Cardiac muscle cell (in vitro differentiated cells and primary cell): ENCODE measurements around the gene PEX11B. TPM values are rescaled to one million over a fixed set of nuclear protein-coding genes. Genes with fewer than 3 reads are reported as not detected.
A peak's percentile ranks its signal among the peaks of the same experiment; 100 is the strongest.

Source experiments
- DNase-seq, 2 donors: peaks; one replicate each; pipeline versions ENCODE4 v3.0.0 to v3.0.0-alpha.2; 2010 to 2017; ENCODE audit warnings: low read depth in 1 of 2, low spot score in 1 of 2
- H3K27ac ChIP-seq: fragments of 200-600 bp; sonication (generic); 2 replicates; pipeline ENCODE4 v1.5.1; 2016
- H3K27me3 ChIP-seq: fragments of 200-600 bp; sonication (generic); 2 replicates; pipeline ENCODE4 v1.6.0; 2016; ENCODE audit warnings: control low read depth
- H3K36me3 ChIP-seq: fragments of 200-600 bp; sonication (generic); 2 replicates; pipeline ENCODE4 v1.5.1; 2016; ENCODE audit warnings: control low read depth
- H3K4me1 ChIP-seq: fragments of 200-600 bp; sonication (generic); 2 replicates; pipeline ENCODE4 v1.8.1; 2017; ENCODE audit warnings: low read depth, mild to moderate bottlenecking, mixed run types
- H3K4me3 ChIP-seq: fragments of 200-600 bp; sonication (generic); 2 replicates; pipeline ENCODE4 v1.5.1; 2016; ENCODE audit warnings: mild to moderate bottlenecking
- H3K9me3 ChIP-seq: fragments of 200-600 bp; sonication (generic); 2 replicates; pipeline ENCODE4 v1.5.1; 2017; ENCODE audit warnings: low read depth, mild to moderate bottlenecking, control low read depth
- CTCF ChIP-seq: IDR thresholded peaks from 2 replicates; pipeline ENCODE4 v1.5.1; 2012; ENCODE audit warnings: low read depth, mild to moderate bottlenecking, low read length
- polyA plus RNA-seq: library from polyadenylated mRNA; unstranded; fragments of >200 nt; fragmentation: Nextera tagmentation; extraction: Ambion mirVana; gene quantifications from 2 replicates; pipeline ENCODE4 v1.2.1, GENCODE V29; 2016
- total RNA-seq: library from RNA; depleted of rRNA; stranded (reverse); fragments of >200 nt; gene quantifications from 2 replicates; pipeline ENCODE4 v1.2.3, GENCODE V29; 2016

PEX11B gene
- total and polyA plus RNA-seq, 2 experiments from 2014 or later, result 28.2 to 42.3 TPM

GRCh38 chr1:145891143-145891542 lies 27.4 kb downstream of the PEX11B start:
- H3K27ac ChIP-seq, result no peak overlapping the region
- TF ChIP-seq CTCF, result no peak
- peak in 1 of 2 donors; percentile 68 for DNase-seq

DNA sequence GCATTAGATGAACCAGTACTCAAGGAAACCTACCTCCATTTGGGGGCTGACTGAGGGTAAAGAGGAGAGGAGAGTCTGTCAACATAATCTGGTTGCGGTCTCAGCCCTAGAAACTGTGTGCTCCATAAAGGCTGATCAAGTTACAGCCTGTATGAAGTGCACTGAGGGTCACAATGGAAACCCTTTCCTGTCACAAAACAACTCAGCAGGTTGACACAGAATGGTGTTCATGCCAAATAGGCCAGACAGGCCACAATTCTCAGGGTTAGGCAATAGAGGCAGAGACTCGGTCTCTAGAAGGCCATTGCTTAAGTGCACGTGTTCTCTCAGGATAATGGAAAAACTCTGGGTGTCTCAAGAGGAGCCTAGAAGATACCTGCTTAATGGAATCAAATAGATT lies 28.8 kb downstream of the PEX11B start:
- H3K9me3 ChIP-seq, result no peaks in the 10 kb centered on the region
- peak in 1 of 2 donors; percentile 41 for DNase-seq
- no peak overlapping the region for H3K4me3 ChIP-seq
- peaks cover 18% of the 10 kb centered on the region for H3K4me1 ChIP-seq
- no peak overlapping the region for H3K27ac ChIP-seq
- TF ChIP-seq CTCF, result no peak
- H3K36me3 ChIP-seq, result no peaks in the 10 kb centered on the region
- H3K27me3 ChIP-seq, result peaks cover 7% of the 10 kb centered on the region

More at GRCh38 chr1:145891143-145891542, 27.4 kb downstream of the PEX11B start:
- no peaks in the 10 kb centered on the region for H3K9me3 ChIP-seq
- H3K4me1 ChIP-seq, result peaks cover 18% of the 10 kb centered on the region
- no peak overlapping the region for H3K4me3 ChIP-seq
- H3K36me3 ChIP-seq, result no peaks in the 10 kb centered on the region
- H3K27me3 ChIP-seq, result no peaks in the 10 kb centered on the region

DNA sequence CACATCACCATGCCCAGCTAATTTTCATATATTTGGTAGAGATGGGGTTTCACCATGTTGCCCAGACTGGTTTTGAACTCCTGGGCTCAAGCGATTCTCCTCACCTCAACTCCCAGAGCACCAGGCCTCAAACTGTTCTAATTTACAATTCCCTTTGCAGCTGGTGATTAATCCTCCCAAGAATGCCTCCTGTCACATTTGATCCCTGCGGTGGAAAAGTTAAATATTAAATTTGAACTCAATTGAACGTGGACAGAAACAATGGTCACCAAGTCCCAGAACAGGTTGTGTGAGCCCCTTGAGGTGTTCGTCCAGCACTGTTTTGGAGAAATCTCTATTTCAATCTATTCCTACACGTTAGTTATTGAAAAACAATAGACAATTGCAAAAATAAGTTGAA lies 30.9 kb downstream of the PEX11B start:
- DNase-seq, result no peak
- H3K27me3 ChIP-seq, result peaks cover 26% of the 10 kb centered on the region
- H3K9me3 ChIP-seq, result no peaks in the 10 kb centered on the region
- no peak overlapping the region for H3K4me3 ChIP-seq
- no peak overlapping the region for H3K27ac ChIP-seq
- peaks cover 10% of the 10 kb centered on the region for H3K4me1 ChIP-seq
- no peak for TF ChIP-seq CTCF
- no peaks in the 10 kb centered on the region for H3K36me3 ChIP-seq

DNA sequence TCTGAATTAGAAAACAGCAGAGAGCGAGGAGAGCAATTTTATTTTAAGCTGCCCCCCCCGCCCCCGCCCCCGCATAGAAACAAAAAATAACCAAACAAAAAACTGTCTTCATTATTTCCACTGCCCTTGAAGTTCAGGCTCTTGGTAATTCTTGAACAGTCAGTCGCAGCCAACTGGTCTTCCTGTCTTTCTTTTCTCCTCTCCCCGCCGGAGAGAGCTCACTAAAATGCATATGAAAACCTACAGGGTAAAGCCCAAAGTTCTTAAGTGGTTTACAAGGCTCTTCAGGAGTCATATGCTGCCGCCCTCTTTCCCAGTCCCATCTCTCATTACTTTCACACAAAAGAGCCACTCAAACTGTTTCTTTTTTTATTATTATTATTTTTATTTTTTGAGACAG lies 31.7 kb downstream of the PEX11B start:
- Histone ChIP-seq H3K27me3 (peaks cover 26% of the 10 kb centered on the region), H3K4me3 (no peak overlapping the region), H3K36me3 (no peaks in the 10 kb centered on the region), H3K4me1 (peaks cover 4% of the 10 kb centered on the region), H3K27ac (no peak overlapping the region), H3K9me3 (no peaks in the 10 kb centered on the region)
- no peak for DNase-seq
- TF ChIP-seq CTCF, result no peak

- no peaks in the 10 kb centered on the region for H3K9me3 ChIP-seq
- peaks cover under 1% of the 10 kb centered on the region for H3K4me1 ChIP-seq
- H3K4me3 ChIP-seq, result peak overlapping the region; percentile 46
- no peak for DNase-seq
- no peaks in the 10 kb centered on the region for H3K36me3 ChIP-seq
- peaks cover 26% of the 10 kb centered on the region for H3K27me3 ChIP-seq
- H3K27ac ChIP-seq, result no peak overlapping the region
- TF ChIP-seq CTCF, result no peak
These were observed 32.1 kb downstream of the PEX11B start for GRCh38 chr1:145886390-145886789.
